Neuron (in vitro differentiated cells): ENCODE data around the gene HOXB1.
"Not testable (repeated sequence)": the region's sequence is repeated elsewhere in the genome, so short reads cannot be mapped to it uniquely, and the experiment has no call there.

Experiments used
- H2AFZ ChIP-seq: one replicate; pipeline ENCODE4 v1.6.1; 2013; ENCODE audit warnings: low read depth, mild to moderate bottlenecking, inconsistent platforms, low read length, moderate library complexity
- H3K27me3 ChIP-seq: one replicate; pipeline ENCODE4 v1.6.1; 2013; ENCODE audit warnings: low read length; ENCODE audit not compliant: insufficient read depth
- H3K36me3 ChIP-seq: one replicate; pipeline ENCODE4 v1.6.1; 2013; ENCODE audit warnings: low read length; ENCODE audit not compliant: insufficient read depth
- H3K4me1 ChIP-seq: one replicate; pipeline ENCODE4 v1.6.1; 2013; ENCODE audit warnings: low read length; ENCODE audit not compliant: insufficient read depth
- H3K4me3 ChIP-seq: 2 replicates; pipeline ENCODE4 v1.5.1; 2013; ENCODE audit warnings: mild to moderate bottlenecking, low read length, moderate library complexity
- H3K9me3 ChIP-seq: one replicate; pipeline ENCODE4 v1.6.1; 2013; ENCODE audit warnings: low read length

Gene HOXB1

DNA sequence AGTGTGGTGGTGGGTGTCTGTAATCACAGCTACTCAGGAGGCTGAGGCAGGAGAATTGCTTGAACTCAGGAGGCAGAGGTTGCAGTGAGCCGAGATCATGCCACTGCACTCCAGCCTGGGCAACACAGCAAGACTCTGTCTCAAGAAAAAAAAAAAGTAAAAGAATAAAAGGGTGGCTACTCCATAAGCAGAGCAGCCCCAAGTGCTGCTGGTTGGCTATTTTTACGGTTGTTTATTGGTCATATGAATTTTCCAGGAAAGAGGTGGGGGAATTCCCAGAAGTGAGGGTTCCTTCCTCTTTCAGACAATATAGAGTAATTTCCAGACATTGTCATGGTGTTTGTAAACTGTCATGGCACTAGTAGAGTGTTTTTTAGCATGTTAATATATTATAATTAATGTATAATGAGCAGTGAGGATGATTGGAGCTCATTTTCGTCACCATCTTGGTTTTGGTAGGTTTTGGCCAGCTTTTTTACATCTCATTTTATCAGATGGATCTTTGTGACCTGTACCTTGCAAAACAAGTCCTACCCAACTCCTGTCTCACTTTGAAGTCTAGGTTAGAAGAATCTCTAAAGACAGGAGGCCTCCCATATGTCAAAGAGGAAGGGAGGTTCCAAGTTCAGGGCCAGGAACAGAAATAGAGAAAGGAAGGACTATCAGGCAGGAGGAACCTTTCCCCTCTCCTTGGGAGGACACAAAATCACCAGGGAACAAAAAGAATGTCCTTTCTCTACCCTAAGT lies 39.1 kb downstream of the HOXB1 start:
- no peaks in the 10 kb centered on the region for H3K4me1 ChIP-seq
- H3K36me3 ChIP-seq = no peaks in the 10 kb centered on the region
- H3K9me3 ChIP-seq = no peaks in the 10 kb centered on the region
- no peak overlapping the region for H2AFZ ChIP-seq
- H3K4me3 ChIP-seq = no peak overlapping the region
- peaks cover 43% of the 10 kb centered on the region for H3K27me3 ChIP-seq

GRCh38 chr17:48490451-48490892 lies 40.3 kb downstream of the HOXB1 start:
- H3K4me3 ChIP-seq = no peak overlapping the region
- H3K4me1 ChIP-seq = no peaks in the 10 kb centered on the region
- H3K27me3 ChIP-seq = peaks cover 40% of the 10 kb centered on the region
- no peaks in the 10 kb centered on the region for H3K36me3 ChIP-seq
- H3K9me3 ChIP-seq = no peaks in the 10 kb centered on the region
- no peak overlapping the region for H2AFZ ChIP-seq

DNA sequence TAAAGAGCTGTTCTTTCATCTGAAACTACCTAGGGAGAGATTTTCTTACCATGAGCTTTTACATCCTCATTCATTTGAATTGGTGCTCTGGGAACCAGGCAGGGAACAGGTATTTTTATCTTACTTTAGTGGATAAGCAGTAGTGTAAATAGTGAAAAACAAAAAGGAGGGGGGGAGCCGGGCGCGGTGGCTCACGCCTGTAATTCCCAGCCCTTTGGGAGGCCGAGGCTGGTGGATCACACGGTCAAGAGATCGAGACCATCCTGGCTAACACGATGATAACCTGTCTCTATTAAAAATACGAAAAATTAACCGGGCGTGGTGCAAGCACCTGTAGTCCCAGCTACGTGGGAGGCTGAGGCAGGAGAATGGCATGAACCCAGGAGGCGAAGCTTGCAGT lies 41.0 kb downstream of the HOXB1 start:
- Histone ChIP-seq H3K4me1 (no peaks in the 10 kb centered on the region), H3K36me3 (no peaks in the 10 kb centered on the region), H3K4me3 (no peak overlapping the region), H3K27me3 (peaks cover 38% of the 10 kb centered on the region), H2AFZ (no peak overlapping the region), H3K9me3 (no peaks in the 10 kb centered on the region)

DNA sequence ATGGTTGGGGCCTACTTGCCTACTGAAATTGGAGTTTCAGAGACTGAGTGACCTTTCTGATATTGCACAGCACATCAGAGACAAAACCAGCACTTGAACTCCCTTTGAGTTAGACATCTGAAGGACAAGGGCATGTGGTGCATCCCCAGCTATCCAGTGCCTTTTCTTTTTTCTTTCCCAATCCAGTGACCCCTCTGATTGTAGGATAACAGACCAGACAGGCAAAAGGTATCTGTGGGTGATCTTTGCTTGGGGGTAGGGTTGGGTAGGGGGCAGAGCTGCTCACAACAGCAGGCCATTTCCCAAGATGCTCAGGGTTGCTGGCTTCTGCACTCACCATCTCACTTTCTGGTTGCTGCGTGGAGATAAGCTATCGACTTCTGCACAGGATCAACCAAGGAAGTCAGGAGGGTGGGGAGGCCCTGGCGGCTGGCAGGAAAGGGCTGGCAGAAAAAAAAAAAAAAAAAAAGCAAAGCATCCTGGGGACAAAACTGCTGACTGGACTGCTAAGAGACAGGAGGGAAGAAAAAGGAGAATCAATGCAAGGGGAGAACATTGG lies 42.2 kb downstream of the HOXB1 start:
- H3K27me3 ChIP-seq = peaks cover 36% of the 10 kb centered on the region
- H3K4me1 ChIP-seq = no peaks in the 10 kb centered on the region
- H3K9me3 ChIP-seq = no peaks in the 10 kb centered on the region
- no peak overlapping the region for H3K4me3 ChIP-seq
- no peaks in the 10 kb centered on the region for H3K36me3 ChIP-seq
- H2AFZ ChIP-seq = no peak overlapping the region

DNA sequence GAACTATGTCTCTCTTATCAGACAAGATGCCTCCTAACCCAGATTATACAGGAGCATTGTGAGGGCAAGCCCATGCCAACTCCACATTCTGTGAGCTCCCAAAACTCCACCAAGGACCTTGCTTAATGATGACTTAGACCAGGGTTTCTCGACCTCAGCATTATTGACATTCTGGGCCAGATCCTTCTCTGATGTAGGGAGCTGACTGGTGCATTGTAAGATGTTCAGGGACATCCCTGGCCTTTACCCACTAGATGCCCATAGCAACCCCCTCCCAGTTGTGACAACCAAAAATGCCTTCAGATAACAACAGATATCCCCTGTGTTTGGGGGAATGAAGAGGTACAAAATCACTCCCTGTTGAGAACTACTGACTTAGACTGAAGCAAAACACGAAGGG lies 43.6 kb downstream of the HOXB1 start:
- H3K9me3 ChIP-seq = no peaks in the 10 kb centered on the region
- no peaks in the 10 kb centered on the region for H3K4me1 ChIP-seq
- no peak overlapping the region for H3K4me3 ChIP-seq
- H2AFZ ChIP-seq = no peak overlapping the region
- no peaks in the 10 kb centered on the region for H3K36me3 ChIP-seq
- H3K27me3 ChIP-seq = peaks cover 23% of the 10 kb centered on the region

- Histone ChIP-seq H2AFZ (no peak overlapping the region), H3K36me3 (no peaks in the 10 kb centered on the region), H3K4me3 (no peak overlapping the region), H3K9me3 (no peaks in the 10 kb centered on the region), H3K27me3 (peaks cover 20% of the 10 kb centered on the region), H3K4me1 (no peaks in the 10 kb centered on the region)
Measured at GRCh38 chr17:48486557-48486956, 44.3 kb downstream of the HOXB1 start.

- Histone ChIP-seq H3K4me3 (no peak overlapping the region), H3K36me3 (no peaks in the 10 kb centered on the region), H3K4me1 (no peaks in the 10 kb centered on the region), H3K27me3 (peaks cover 8% of the 10 kb centered on the region), H2AFZ (no peak overlapping the region), H3K9me3 (no peaks in the 10 kb centered on the region)
Measured at GRCh38 chr17:48484850-48485249, 46.0 kb downstream of the HOXB1 start.

GRCh38 chr17:48484256-48484655 lies 46.6 kb downstream of the HOXB1 start:
- no peak overlapping the region for H3K4me3 ChIP-seq
- peaks cover 7% of the 10 kb centered on the region for H3K27me3 ChIP-seq
- no peaks in the 10 kb centered on the region for H3K9me3 ChIP-seq
- H3K4me1 ChIP-seq = no peaks in the 10 kb centered on the region
- no peaks in the 10 kb centered on the region for H3K36me3 ChIP-seq
- no peak overlapping the region for H2AFZ ChIP-seq

GRCh38 chr17:48483471-48484131 lies 47.2 kb downstream of the HOXB1 start:
- Histone ChIP-seq H3K4me3 (no peak overlapping the region), H3K27me3 (peaks cover 5% of the 10 kb centered on the region), H3K4me1 (no peaks in the 10 kb centered on the region), H2AFZ (no peak overlapping the region), H3K9me3 (no peaks in the 10 kb centered on the region), H3K36me3 (no peaks in the 10 kb centered on the region)

DNA sequence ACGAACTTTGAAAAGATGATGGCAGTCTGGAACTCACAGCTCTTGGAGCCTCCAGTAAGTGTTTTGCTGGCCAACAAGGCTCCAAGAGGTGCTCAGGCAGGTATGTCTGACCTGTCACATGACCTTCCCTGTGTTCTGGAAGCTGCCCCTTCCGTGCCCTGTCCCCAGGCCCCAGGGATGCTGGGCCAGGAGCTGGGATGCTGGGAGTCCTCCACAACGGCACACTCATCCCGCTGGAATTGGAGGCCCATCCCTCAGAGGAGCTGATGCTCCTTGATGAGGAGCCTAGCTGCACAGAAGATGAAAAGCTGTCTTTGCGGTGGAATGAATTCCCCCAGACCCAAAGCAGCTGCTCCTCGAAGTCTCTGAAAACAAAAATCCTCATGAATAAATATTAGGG lies 47.8 kb downstream of the HOXB1 start:
- H3K9me3 ChIP-seq = no peaks in the 10 kb centered on the region
- no peak overlapping the region for H2AFZ ChIP-seq
- H3K4me1 ChIP-seq = no peaks in the 10 kb centered on the region
- H3K4me3 ChIP-seq = no peak overlapping the region
- peaks cover 4% of the 10 kb centered on the region for H3K27me3 ChIP-seq
- no peaks in the 10 kb centered on the region for H3K36me3 ChIP-seq

DNA sequence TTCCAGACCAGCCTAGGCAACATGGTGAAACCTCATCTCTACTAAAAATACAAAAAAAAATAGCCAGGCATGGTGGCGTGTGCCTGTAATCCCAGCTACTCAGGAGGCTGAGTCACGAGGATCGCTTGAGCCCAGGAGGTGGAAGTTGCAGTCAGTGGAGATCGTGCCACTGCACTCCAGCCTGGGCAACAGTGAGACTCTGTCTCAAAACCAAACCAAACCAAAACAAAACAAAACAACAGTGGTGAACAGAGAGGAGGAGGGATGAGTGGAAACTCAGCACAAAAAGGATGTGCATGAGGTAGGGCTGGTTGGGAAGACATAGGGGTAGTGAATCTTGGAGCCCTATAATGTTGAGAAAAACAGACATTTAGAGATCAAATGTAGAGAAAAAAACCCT lies 48.5 kb downstream of the HOXB1 start:
- not testable (repeated sequence) for H2AFZ ChIP-seq, H3K4me3 ChIP-seq, H3K4me1 ChIP-seq, H3K27me3 ChIP-seq, H3K36me3 ChIP-seq, H3K9me3 ChIP-seq

DNA sequence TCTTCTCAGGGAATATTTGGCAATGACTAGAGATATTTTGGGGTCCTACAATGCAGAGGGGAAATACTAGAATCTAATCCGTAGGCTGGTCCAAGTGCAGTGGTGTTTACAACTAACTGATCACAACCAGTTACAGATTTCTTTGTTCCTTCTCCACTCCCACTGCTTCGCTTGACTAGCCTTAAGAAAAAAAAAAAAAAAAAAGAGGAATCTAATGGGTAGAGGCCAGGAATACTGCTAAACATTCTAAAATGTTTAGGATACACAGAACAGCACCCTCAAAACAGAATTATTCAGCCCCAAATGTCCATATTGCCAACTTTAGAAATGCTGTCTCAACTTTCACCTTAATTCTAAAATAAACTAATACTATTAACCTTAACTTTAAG lies 51.8 kb downstream of the HOXB1 start:
- H3K9me3 ChIP-seq = no peaks in the 10 kb centered on the region
- H2AFZ ChIP-seq = no peak overlapping the region
- peaks cover 4% of the 10 kb centered on the region for H3K27me3 ChIP-seq
- no peaks in the 10 kb centered on the region for H3K4me1 ChIP-seq
- H3K36me3 ChIP-seq = no peaks in the 10 kb centered on the region
- no peak overlapping the region for H3K4me3 ChIP-seq
